SK-N-SH treated with all-trans-retinoic acid at 6 μM for 48 hours (cell line): ENCODE results near the gene TANGO6.

Experiments
- ATAC-seq: fragments of 200-7000 bp; cut with Tn5 transposase; 3 replicates; pipeline ENCODE4 v1.9.1; 2020; ENCODE audit warnings: mild to moderate bottlenecking, moderate library complexity
- ARNTL ChIP-seq: fragments of 450-650 bp; formaldehyde crosslinking; IDR thresholded peaks from 2 replicates; pipeline ENCODE4 v1.5.0; 2020; ENCODE audit warnings: low read depth, mild to moderate bottlenecking, moderate library complexity, borderline replicate concordance
- BACH2 ChIP-seq: fragments of 250-450 bp; sonication (Bioruptor Pico); IDR thresholded peaks from 2 replicates; pipeline ENCODE4 v1.9.0; 2021; ENCODE audit warnings: mild to moderate bottlenecking, borderline replicate concordance
- CSDC2 ChIP-seq: fragments of 250-450 bp; sonication (Bioruptor Pico); IDR thresholded peaks from 2 replicates; pipeline ENCODE4 v1.5.0; 2020; ENCODE audit warnings: mild to moderate bottlenecking, moderate library complexity
- ESRRG ChIP-seq: fragments of 250-450 bp; sonication (Bioruptor Pico); IDR thresholded peaks from 2 replicates; pipeline ENCODE4 v1.6.1; 2021; ENCODE audit warnings: mild to moderate bottlenecking
- GLIS3 ChIP-seq: fragments of 250-450 bp; sonication (Bioruptor Pico); IDR thresholded peaks from 2 replicates; pipeline ENCODE4 v1.5.0; 2020; ENCODE audit warnings: mild to moderate bottlenecking, moderate library complexity
- ISL1 ChIP-seq: fragments of 250-450 bp; sonication (Bioruptor Pico); IDR thresholded peaks from 2 replicates; pipeline ENCODE4 v2.1.2; 2022; ENCODE audit warnings: mild to moderate bottlenecking, moderate library complexity
- OSR1 ChIP-seq: fragments of 250-450 bp; sonication (Bioruptor Pico); IDR thresholded peaks from 2 replicates; pipeline ENCODE4 v1.8.0; 2022; ENCODE audit warnings: moderate library complexity, mild to moderate bottlenecking, inconsistent platforms
- PPARA ChIP-seq: fragments of 250-450 bp; sonication (Bioruptor Pico); IDR thresholded peaks from 2 replicates; pipeline ENCODE4 v1.5.0; 2020; ENCODE audit warnings: mild to moderate bottlenecking, borderline replicate concordance
- RARB ChIP-seq: fragments of 250-450 bp; sonication (Bioruptor Pico); IDR thresholded peaks from 2 replicates; pipeline ENCODE4 v1.8.0; 2021; ENCODE audit warnings: mild to moderate bottlenecking, moderate library complexity
- SNAI2 ChIP-seq: fragments of 250-450 bp; sonication (Bioruptor Pico); IDR thresholded peaks from 2 replicates; pipeline ENCODE4 v1.5.0; 2020; ENCODE audit warnings: mild to moderate bottlenecking, moderate library complexity
- TCF4 ChIP-seq: fragments of 250-450 bp; sonication (Bioruptor Pico); IDR thresholded peaks from 2 replicates; pipeline ENCODE4 v1.8.0; 2021; ENCODE audit warnings: mild to moderate bottlenecking, moderate library complexity, borderline replicate concordance
- TOX ChIP-seq: fragments of 250-450 bp; sonication (Bioruptor Pico); IDR thresholded peaks from 2 replicates; pipeline ENCODE4 v1.8.0; 2021; ENCODE audit warnings: mild to moderate bottlenecking, moderate library complexity, borderline replicate concordance
- ZC3H10 ChIP-seq: fragments of 250-450 bp; sonication (Bioruptor Pico); IDR thresholded peaks from 2 replicates; pipeline ENCODE4 v1.5.1; 2021; ENCODE audit warnings: mild to moderate bottlenecking, moderate library complexity
- ZFP3 ChIP-seq: fragments of 250-450 bp; sonication (Bioruptor Pico); IDR thresholded peaks from 2 replicates; pipeline ENCODE4 v1.5.0; 2020; ENCODE audit warnings: mild to moderate bottlenecking, moderate library complexity
- ZFP30 ChIP-seq: fragments of 450-650 bp; formaldehyde crosslinking; IDR thresholded peaks from 2 replicates; pipeline ENCODE4 v1.5.0; 2022; ENCODE audit warnings: mild to moderate bottlenecking, moderate library complexity
- ZNF565 ChIP-seq: fragments of 450-650 bp; formaldehyde crosslinking; conservative IDR thresholded peaks from 2 replicates; pipeline ENCODE4 v1.5.0; 2020; ENCODE audit warnings: low read depth, mild to moderate bottlenecking, moderate library complexity
- ZNF70 ChIP-seq: fragments of 450-650 bp; formaldehyde crosslinking; IDR thresholded peaks from 2 replicates; pipeline ENCODE4 v1.5.0; 2020; ENCODE audit warnings: mild to moderate bottlenecking, moderate library complexity
- ZNF8 ChIP-seq: fragments of 450-650 bp; formaldehyde crosslinking; IDR thresholded peaks from 2 replicates; pipeline ENCODE4 v1.5.0; 2020; ENCODE audit warnings: mild to moderate bottlenecking, moderate library complexity
- TF ChIP-seq, protein P1 (sequence below): fragments of 250-450 bp; sonication (Bioruptor Pico); IDR thresholded peaks from 2 replicates; pipeline ENCODE4 v1.8.0; 2020; ENCODE audit warnings: mild to moderate bottlenecking, moderate library complexity, borderline replicate concordance
- TF ChIP-seq, protein P2 (sequence below): fragments of 250-450 bp; sonication (Bioruptor Pico); IDR thresholded peaks from 2 replicates; pipeline ENCODE4 v1.5.0; 2020; ENCODE audit warnings: mild to moderate bottlenecking, moderate library complexity
- TF ChIP-seq, protein P3 (sequence below): fragments of 250-450 bp; sonication (Bioruptor Pico); IDR thresholded peaks from 2 replicates; pipeline ENCODE4 v1.8.0; 2021; ENCODE audit warnings: low read depth, mild to moderate bottlenecking, moderate library complexity, borderline replicate concordance
- TF ChIP-seq, protein P4 (sequence below): fragments of 250-450 bp; sonication (Bioruptor Pico); IDR thresholded peaks from 2 replicates; pipeline ENCODE4 v1.5.1; 2020; ENCODE audit warnings: low read depth, mild to moderate bottlenecking, moderate library complexity
- TF ChIP-seq, protein P5 (sequence below): fragments of 250-450 bp; sonication (Bioruptor Pico); IDR thresholded peaks from 2 replicates; pipeline ENCODE4 v1.5.1; 2021; ENCODE audit warnings: mild to moderate bottlenecking, moderate library complexity

TANGO6 gene

DNA sequence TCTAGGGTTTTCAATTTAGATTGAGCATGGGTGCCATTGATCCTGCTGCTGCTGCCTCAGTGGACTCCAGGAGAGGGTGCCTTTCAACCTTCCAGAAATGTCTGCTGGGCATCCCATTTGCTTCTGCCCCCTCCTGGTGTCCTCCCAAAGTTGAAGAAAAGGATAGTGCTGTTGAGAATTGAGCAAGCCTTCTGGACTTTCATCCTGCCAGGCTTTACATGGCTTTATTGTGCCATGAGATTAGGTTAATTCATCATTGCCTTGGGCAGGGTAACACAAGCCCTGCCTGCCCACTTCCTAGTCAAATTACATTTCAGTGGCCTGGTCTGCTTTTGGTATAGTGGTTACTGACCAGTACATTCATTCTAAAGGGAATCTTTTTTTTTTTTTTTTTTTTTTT lies 17.9 kb upstream of the TANGO6 start:
- TF ChIP-seq PPARA (CRISPR knock-in tag): no peak
- TF ChIP-seq, protein P1, sequence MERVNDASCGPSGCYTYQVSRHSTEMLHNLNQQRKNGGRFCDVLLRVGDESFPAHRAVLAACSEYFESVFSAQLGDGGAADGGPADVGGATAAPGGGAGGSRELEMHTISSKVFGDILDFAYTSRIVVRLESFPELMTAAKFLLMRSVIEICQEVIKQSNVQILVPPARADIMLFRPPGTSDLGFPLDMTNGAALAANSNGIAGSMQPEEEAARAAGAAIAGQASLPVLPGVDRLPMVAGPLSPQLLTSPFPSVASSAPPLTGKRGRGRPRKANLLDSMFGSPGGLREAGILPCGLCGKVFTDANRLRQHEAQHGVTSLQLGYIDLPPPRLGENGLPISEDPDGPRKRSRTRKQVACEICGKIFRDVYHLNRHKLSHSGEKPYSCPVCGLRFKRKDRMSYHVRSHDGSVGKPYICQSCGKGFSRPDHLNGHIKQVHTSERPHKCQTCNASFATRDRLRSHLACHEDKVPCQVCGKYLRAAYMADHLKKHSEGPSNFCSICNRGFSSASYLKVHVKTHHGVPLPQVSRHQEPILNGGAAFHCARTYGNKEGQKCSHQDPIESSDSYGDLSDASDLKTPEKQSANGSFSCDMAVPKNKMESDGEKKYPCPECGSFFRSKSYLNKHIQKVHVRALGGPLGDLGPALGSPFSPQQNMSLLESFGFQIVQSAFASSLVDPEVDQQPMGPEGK (CRISPR knock-in tag): no peak
- no peak for TF ChIP-seq OSR1 (CRISPR knock-in tag)
- no peak for TF ChIP-seq ZNF565 (CRISPR knock-in tag)
- no peak for TF ChIP-seq ARNTL (CRISPR knock-in tag)
- no peak for TF ChIP-seq ZC3H10 (CRISPR knock-in tag)
- TF ChIP-seq SNAI2: no peak
- no peak for TF ChIP-seq BACH2 (CRISPR knock-in tag)
- TF ChIP-seq TCF4 (CRISPR knock-in tag): no peak
- no peak for TF ChIP-seq ZNF8 (CRISPR knock-in tag)
- TF ChIP-seq CSDC2 (CRISPR knock-in tag): no peak
- no peak for TF ChIP-seq ZFP3 (CRISPR knock-in tag)
- TF ChIP-seq ISL1: no peak
- no peak for TF ChIP-seq TOX
- no peak for TF ChIP-seq ZNF70 (CRISPR knock-in tag)
- no peak for TF ChIP-seq RARB (CRISPR knock-in tag)
- no peak for ATAC-seq

DNA sequence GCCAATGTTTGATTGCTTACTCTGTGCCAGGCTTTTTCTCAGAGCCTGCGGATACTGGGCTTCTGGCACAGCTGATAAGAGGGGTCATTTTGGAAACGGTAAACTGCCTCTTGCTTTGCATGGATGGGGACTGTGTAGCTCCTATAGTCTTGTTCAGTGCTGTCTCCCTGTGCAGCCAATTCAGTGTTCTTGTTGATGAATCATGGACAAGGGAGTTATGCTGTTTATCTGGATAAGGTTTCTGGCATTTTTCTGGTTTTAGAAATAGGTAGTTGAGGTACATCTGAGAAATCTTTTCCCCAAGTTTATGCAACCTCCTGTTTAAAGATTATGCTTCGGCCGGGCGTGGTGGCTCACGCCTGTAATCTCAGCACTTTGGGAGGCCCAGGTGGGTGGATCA lies 16.7 kb upstream of the TANGO6 start:
- no peak for ATAC-seq
- TF ChIP-seq, protein P2, sequence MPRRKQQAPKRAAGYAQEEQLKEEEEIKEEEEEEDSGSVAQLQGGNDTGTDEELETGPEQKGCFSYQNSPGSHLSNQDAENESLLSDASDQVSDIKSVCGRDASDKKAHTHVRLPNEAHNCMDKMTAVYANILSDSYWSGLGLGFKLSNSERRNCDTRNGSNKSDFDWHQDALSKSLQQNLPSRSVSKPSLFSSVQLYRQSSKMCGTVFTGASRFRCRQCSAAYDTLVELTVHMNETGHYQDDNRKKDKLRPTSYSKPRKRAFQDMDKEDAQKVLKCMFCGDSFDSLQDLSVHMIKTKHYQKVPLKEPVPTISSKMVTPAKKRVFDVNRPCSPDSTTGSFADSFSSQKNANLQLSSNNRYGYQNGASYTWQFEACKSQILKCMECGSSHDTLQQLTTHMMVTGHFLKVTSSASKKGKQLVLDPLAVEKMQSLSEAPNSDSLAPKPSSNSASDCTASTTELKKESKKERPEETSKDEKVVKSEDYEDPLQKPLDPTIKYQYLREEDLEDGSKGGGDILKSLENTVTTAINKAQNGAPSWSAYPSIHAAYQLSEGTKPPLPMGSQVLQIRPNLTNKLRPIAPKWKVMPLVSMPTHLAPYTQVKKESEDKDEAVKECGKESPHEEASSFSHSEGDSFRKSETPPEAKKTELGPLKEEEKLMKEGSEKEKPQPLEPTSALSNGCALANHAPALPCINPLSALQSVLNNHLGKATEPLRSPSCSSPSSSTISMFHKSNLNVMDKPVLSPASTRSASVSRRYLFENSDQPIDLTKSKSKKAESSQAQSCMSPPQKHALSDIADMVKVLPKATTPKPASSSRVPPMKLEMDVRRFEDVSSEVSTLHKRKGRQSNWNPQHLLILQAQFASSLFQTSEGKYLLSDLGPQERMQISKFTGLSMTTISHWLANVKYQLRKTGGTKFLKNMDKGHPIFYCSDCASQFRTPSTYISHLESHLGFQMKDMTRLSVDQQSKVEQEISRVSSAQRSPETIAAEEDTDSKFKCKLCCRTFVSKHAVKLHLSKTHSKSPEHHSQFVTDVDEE (CRISPR knock-in tag): no peak
- TF ChIP-seq ARNTL (CRISPR knock-in tag) (no peak), ZNF565 (CRISPR knock-in tag) (no peak), ZFP3 (CRISPR knock-in tag) (no peak), OSR1 (CRISPR knock-in tag) (no peak), GLIS3 (CRISPR knock-in tag) (no peak), ZC3H10 (CRISPR knock-in tag) (no peak), SNAI2 (no peak), ZFP30 (no peak), ZNF8 (CRISPR knock-in tag) (no peak), TOX (no peak), CSDC2 (CRISPR knock-in tag) (no peak), ISL1 (no peak), ESRRG (CRISPR knock-in tag) (no peak), PPARA (CRISPR knock-in tag) (no peak)
- TF ChIP-seq, protein P3, sequence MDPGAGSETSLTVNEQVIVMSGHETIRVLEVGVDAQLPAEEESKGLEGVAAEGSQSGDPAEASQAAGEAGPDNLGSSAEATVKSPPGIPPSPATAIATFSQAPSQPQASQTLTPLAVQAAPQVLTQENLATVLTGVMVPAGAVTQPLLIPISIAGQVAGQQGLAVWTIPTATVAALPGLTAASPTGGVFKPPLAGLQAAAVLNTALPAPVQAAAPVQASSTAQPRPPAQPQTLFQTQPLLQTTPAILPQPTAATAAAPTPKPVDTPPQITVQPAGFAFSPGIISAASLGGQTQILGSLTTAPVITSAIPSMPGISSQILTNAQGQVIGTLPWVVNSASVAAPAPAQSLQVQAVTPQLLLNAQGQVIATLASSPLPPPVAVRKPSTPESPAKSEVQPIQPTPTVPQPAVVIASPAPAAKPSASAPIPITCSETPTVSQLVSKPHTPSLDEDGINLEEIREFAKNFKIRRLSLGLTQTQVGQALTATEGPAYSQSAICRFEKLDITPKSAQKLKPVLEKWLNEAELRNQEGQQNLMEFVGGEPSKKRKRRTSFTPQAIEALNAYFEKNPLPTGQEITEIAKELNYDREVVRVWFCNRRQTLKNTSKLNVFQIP (CRISPR knock-in tag): no peak
- TF ChIP-seq, protein P4, sequence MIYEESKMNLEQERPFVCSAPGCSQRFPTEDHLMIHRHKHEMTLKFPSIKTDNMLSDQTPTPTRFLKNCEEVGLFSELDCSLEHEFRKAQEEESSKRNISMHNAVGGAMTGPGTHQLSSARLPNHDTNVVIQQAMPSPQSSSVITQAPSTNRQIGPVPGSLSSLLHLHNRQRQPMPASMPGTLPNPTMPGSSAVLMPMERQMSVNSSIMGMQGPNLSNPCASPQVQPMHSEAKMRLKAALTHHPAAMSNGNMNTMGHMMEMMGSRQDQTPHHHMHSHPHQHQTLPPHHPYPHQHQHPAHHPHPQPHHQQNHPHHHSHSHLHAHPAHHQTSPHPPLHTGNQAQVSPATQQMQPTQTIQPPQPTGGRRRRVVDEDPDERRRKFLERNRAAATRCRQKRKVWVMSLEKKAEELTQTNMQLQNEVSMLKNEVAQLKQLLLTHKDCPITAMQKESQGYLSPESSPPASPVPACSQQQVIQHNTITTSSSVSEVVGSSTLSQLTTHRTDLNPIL (CRISPR knock-in tag): no peak
- TF ChIP-seq, protein P5, sequence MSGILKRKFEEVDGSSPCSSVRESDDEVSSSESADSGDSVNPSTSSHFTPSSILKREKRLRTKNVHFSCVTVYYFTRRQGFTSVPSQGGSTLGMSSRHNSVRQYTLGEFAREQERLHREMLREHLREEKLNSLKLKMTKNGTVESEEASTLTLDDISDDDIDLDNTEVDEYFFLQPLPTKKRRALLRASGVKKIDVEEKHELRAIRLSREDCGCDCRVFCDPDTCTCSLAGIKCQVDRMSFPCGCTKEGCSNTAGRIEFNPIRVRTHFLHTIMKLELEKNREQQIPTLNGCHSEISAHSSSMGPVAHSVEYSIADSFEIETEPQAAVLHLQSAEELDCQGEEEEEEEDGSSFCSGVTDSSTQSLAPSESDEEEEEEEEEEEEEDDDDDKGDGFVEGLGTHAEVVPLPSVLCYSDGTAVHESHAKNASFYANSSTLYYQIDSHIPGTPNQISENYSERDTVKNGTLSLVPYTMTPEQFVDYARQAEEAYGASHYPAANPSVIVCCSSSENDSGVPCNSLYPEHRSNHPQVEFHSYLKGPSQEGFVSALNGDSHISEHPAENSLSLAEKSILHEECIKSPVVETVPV (CRISPR knock-in tag): no peak
